CD4-positive, alpha-beta T cell treated with Interleukin-10 for 1 hour (primary cell): ENCODE data around the gene FAM124A.

ENCODE experiments used
- DNase-seq: peaks from one replicate; pipeline ENCODE4 v3.0.0-alpha.2; 2020

Gene FAM124A

GRCh38 chr13:51243832-51244231 is 21.6 kb downstream of the FAM124A start:
- no peak for DNase-seq

GRCh38 chr13:51244637-51245405 is 22.6 kb downstream of the FAM124A start:
- DNase-seq: no peak

DNA sequence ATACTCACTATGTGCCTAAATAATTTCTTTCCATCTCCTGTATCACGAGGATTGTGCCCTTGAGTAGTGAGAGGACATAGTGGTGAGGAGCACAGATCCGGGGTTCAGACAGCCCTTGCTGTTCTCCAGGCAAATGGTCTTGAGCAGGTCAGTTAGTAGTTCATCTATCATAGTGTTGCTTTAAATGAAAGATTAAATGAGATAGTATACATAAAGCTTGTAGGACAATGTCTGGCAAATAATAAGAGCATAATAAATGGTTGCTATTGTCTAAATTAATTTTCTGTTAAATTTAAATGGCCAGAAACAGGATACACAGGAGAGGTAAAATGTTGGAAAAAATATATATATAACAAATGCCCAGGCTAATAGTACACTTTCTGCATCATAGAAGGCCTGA is 23.4 kb downstream of the FAM124A start:
- no peak for DNase-seq

GRCh38 chr13:51246025-51246417 is 23.8 kb downstream of the FAM124A start:
- no peak for DNase-seq

GRCh38 chr13:51246418-51247277 is 24.4 kb downstream of the FAM124A start:
- DNase-seq: no peak

DNA sequence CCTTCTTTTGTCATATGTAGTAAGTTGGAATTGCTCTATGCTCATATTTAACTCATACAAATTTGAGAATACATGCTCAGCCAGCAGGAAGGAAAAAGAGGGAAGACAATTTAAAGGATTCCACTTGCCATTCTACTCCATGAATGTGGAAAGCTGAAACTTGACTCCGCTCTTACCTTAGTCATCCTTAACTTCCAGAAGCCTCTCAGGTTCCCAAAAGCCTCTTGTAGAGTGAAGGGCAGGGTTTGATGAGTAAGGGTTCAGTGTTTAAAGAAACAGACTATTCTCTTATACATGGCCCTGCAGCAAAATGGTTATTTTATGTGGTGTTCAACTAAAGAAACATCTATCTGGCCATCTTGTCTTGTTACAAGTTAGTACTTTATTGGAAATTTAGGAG is 27.1 kb downstream of the FAM124A start:
- DNase-seq: no peak

DNA sequence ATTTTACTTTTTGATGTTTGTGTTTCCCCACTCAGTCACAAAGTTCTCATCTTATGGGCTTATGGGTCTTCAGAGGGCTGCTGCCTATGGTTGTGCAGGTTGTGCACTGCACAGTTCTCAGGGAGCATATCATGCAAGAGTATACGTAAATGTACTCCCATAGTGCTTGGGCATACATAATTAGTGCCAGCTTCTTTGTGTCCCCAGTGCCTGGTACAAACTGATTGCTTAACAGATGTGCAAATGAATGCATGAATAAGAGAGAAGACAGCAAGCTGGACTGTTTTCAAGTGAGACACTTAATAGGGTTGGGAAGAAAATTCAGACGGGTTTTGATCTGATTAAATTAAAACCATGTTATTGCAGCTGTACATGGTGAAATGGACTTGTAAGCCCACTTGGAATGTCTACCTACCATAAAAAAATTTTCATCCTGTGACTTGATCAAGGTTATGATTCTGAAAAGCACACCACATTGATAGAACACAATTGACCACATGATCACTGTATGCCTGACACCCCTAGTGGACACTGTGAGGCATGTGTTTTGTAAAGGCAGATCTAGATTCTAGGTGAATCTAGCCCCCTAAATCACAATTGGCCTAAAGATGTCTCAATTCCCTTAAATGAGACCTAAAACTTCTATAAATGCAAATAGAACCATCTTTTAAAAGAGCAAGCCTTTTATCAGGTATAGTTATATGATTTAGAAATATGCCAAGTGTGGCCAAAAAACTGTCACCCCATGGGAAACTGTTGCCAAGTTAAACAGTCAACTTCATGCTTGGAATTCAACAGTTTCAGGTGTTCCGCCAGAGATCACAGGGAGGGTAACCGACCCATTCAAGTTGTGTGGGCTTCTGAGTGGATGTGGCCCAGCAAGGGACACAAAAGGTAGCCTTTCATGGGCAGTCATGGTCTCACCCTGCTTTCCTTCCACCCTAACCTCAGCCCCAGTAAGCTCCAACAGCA is 27.9 kb downstream of the FAM124A start:
- no peak for DNase-seq

DNA sequence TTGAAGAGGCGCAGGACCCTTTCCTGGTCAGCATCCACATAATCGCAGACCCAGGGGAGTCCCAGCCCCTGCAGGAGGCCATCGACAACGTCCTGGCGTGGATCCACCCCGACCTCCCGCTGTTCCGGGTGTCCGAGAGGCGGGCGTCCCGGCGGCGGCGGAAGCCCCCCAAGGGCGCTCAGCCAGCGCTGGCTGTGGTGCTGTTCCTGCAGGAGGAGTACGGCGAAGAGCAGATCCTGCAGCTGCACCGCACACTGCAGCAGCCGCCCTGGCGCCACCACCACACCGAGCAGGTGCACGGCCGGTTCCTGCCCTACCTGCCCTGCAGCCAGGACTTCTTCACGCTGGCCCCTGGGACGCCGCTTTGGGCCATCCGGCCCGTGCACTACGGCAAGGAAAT is 29.3 kb downstream of the FAM124A start:
- no peak for DNase-seq

GRCh38 chr13:51252954-51253532 is 30.8 kb downstream of the FAM124A start:
- DNase-seq: no peak

DNA sequence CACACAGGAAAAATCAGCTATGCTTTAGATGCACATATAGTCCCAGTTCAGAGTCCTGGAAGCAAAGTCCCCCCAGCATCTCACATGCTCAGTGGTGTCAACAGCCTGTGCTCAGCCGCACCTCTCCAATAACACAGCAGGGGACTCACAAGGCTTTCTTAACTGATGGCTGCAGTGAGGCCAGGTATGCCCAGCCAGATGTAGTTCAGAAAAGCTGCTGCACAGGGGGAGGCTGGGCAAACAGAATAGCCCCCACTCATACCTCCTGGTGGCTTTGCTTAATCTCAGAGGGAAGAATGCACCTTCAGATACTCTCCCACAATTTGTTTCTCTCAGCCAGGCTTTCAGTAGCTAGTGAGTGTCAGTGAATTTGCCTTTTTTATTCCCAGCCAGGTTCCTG is 33.4 kb downstream of the FAM124A start:
- DNase-seq: no peak

DNA sequence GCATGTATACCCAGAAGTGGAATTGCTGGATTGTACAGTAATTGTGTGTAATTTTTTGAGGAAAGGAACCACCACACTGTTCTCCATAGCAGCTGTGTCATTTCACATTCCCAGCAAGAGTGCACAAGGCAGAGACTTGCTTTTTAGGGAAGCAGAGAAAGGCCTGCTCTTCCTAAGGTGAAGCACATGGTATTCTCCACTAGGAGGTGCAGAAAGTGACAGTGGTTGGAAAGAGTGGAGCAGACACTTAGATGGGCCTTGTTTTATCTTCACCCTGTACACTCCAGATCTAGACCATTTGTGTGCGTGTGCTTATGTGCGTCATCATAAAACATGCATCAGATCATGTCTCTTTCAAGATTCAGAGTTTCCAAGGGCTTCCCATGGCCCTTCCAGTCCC is 35.0 kb downstream of the FAM124A start:
- DNase-seq: no peak

DNA sequence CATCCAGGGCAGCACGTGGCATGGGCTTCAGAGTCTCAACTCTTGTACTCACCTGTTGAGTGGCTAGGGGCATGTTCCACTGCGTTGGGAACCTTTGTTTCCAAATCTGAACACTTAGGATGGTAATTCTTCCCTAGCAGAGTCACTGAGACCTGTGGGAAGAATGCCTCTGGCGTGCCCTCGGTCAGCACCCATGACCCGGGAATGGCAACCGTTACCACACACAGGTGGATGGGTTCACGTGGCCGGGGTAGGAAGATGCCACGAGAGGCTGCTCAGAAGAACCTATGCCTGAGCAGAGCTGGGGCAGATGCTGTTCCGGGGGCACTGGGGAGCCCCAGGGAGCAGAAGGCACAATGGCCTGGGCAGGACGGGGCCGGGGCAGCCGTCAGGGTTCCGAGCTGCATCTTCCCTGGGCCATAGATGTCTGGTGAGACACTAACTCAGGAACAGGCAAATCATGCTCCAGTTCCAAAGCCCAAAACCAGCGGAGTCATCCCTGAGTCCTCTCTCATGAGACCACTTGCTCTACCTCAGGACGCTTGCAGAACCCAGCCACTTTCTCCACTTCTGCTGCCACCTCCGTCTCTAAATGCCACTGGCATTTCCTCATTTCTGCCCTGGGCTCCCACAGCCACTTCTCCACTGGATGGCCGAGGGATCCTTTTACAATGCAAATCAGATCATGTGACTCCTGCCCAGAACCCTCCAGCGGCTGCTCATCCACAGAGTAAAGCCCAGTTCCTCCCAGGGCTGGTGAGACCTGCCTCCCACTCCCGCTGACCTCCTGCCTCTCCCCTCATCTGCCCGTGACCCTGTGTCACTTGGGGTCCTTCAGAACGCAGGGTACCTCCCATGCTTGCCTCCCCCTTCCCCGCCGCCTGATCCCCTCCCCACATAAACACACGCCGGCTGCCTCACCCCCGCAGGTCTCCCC is 36.7 kb downstream of the FAM124A start:
- no peak for DNase-seq

DNA sequence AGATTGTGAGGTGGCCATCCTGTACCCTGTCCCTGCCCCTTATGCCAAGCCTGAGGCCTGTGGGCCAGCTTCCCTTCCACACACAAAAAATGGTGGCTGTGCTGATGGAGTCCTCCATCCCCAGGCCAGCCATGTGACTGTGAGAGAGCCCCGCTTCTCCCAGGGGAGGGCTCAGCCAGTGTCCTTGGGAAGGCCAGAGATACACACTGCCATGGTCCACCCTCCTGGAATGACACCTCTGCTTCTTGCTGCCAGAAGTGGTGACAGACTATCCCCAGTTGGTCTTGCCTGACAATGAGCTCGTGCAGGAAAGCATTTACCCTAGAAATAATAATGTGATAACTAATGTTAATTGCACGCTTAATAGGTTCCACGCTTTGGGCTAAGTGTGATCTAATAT is 38.0 kb downstream of the FAM124A start:
- DNase-seq: no peak

DNA sequence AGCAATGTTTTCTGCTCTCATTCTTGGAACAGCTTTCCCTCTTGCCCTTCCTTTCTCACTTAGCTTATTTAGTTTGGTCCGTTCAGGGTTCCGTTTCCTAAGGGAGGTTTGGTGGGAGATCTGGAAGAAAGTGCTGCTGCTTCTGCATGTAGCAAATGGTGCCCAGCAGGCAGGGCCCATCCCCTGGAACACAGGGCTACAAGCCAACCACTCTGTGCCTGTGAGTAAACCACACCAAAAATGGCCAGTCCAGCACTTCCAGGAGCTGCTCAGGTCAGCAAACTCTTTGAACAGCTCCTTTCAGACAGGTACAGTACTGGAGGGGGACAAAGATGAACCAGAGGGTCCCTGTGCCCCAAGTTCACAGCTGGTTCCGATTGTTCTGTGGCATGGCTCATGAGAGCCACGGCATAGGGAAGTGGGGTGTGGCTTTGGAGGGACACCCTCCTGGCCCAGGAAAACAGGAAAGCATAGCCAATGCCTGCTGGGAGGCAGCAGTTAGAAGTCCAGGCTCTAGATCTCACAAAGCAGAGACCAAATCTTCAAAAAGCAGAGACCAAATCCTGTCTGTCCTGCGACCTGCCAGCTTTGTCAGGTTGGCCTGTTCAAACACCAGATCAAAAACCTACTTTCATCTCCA is 39.5 kb downstream of the FAM124A start:
- DNase-seq: no peak

DNA sequence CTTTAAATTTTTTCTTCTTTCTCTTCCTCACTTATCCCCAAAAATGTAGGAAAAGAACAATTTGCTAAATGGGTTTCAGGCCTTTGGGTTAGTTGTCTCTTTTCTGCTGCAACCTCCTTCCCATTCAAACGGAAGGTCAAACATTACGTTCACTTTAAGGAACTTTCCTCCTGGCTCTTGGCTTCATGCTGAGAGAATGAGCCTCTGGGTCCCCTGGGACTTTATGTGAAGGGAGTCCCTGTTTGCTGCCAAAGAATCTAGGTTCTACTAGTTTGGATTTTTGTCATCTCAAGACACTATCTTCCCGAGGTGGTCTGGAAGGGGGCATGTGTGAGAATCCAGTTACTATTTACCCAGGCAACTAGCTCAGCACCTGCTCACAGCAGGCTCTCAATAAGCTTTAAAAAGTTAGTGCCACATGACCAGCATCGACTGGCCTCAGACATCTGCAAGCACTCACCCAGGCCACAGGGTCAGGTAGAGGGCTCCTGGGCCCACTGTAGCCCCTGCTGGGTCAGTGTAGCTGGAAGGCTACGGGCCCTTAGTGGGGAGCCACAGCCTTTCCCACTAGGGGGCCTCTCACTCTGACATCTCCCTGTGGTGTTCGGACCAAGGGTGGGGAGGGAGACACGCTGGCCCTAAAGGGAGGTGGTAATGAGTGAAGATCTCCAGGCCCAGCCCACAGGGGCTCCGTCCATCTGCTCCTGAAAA is 40.5 kb downstream of the FAM124A start:
- no peak for DNase-seq

GRCh38 chr13:51266642-51267041 is 44.4 kb downstream of the FAM124A start:
- no peak for DNase-seq

DNA sequence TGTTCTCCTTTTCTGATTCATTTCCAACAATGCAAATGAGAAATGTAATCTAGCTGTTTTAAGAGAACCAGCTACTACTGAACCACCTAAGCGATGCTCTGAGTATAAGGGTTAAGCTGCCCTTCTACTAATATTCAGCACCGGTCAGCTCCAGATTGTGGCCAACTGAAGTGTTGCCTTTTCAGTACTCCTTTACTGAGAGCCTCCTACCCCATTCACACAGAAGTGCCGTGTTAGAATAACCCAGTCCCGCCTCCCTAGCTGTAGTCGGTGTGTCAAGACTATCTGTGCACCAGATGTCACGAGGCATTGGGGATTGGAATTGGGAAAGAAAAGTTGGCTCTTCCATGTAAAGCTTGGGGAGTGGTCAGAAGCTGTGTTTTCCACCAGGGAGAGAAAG is 45.4 kb downstream of the FAM124A start:
- no peak for DNase-seq

- no peak for DNase-seq
Observed at GRCh38 chr13:51269039-51269438, 46.8 kb downstream of the FAM124A start.

DNA sequence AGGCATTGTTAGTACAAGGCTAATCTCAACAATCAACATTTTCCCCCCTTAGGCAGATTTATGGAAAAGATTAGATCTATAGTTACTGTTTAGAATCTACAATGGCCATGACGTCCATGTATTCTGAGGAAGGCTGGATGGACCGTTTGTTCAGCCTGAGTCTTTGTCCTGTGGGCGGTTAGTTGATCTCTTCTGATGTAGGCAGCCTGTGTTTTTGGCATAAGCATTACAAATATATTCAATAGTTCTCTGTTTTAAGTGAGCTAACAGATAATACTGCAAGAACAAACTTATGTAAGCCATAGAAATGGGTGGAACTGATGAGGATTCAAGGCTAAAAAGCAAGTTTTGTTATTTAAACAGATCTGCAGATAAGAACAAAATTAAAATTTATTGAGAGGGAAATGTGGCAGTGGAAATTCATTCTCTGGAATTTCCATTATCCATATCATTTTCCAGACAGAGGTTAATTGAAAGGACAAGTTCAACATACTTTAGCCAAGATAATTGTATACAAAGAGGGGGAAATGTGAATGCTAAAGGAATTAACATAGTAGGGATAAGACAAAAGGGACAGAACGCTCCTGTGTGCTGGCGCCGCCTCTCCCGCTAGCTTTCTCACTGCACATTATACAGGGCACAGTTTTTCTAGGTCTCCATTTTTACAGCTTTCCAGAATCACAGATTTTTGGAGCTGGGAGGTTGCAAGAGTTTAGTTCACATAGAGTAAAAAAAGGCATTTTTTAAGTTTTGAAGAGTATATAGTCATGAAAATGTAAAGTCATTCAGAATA is 48.6 kb downstream of the FAM124A start:
- no peak for DNase-seq
